Transverse colon (tissue), 4 donors: ENCODE measurements around the gene NR1H3. TPM values are rescaled to one million over a fixed set of nuclear protein-coding genes. Genes with fewer than 3 reads are reported as not detected.

Experiments
- DNase-seq: peaks from one replicate; pipeline ENCODE4 v3.0.0-alpha.2; 2019
- H3K27ac ChIP-seq, 4 donors: fragments of 200-600 bp; sonication (generic); 2 replicates each; pipeline ENCODE4 v1.5.1; 2016 to 2018; ENCODE audit warnings: inconsistent platforms in 4 of 4
- H3K27me3 ChIP-seq: fragments of 200-600 bp; sonication (generic); 2 replicates; pipeline ENCODE4 v1.5.1; 2017; ENCODE audit warnings: inconsistent platforms
- H3K36me3 ChIP-seq, 4 donors: fragments of 200-600 bp; sonication (generic); 2 replicates each; pipeline ENCODE4 v1.5.1; 2017 to 2019; ENCODE audit warnings: inconsistent platforms in 4 of 4
- H3K4me1 ChIP-seq, 4 donors: fragments of 200-600 bp; sonication (generic); 2 replicates each; pipeline ENCODE4 v1.5.1; 2017 to 2020; ENCODE audit warnings: inconsistent platforms in 4 of 4
- H3K4me3 ChIP-seq, 4 donors: fragments of 200-600 bp; sonication (generic); 1 replicate in 1 of 4; 2 replicates in 3 of 4; pipeline versions ENCODE4 v1.5.1 to v1.6.1; 2017 to 2019; ENCODE audit warnings: inconsistent platforms in 4 of 4
- H3K9me3 ChIP-seq, 2 donors: fragments of 200-600 bp; sonication (generic); 2 replicates each; pipeline ENCODE4 v1.5.1; 2017 to 2019; ENCODE audit warnings: inconsistent platforms in 2 of 2
- EP300 ChIP-seq: sonication (generic); formaldehyde crosslinking; IDR thresholded peaks from one replicate; pipeline ENCODE4 v1.6.1; 2017; ENCODE audit warnings: antibody characterized with exemption, low read depth
- POLR2A ChIP-seq: fragments of 450-650 bp; IDR thresholded peaks from one replicate; pipeline ENCODE4 v1.6.1; 2016; ENCODE audit warnings: antibody characterized with exemption, mild to moderate bottlenecking, moderate library complexity
- POLR2AphosphoS5 ChIP-seq, 3 donors: sonication (generic); formaldehyde crosslinking; IDR thresholded peaks; one replicate each; pipeline ENCODE4 v1.6.1; 2016; ENCODE audit warnings: antibody characterized with exemption in 3 of 3
- WGBS, 2 donors: methylation state at CpG; one replicate each; pipeline ENCODE4 v1.1.5; 2018; ENCODE audit warnings: low coverage in 1 of 2; 5-methylcytosine and 5-hydroxymethylcytosine counted together
- in situ Hi-C, 4 donors: fragments of 200-750 bp; cut with MboI; loops; one replicate each; pipeline versions ENCODE4 v1.15.0 to v1.15.1; 2017; ENCODE audit warnings: low sequenced_read_pairs in 3 of 4, low pct_ligation_motif_present in 1 of 4, low pct_unique_long_range_greater_than_20kb in 1 of 4
- intact Hi-C: fragments of 100-400 bp; cut with DNase I; formaldehyde crosslinking; loops from one replicate; pipeline ENCODE4 v1.15.1; 2023; ENCODE audit warnings: low total_unique reads
- total RNA-seq, 4 donors: library from RNA; depleted of rRNA; stranded (reverse); fragments of >200 nt; gene quantifications; one replicate each; pipeline ENCODE4 v1.1.0, GENCODE V29; 2016
- TF ChIP-seq, protein P1 (sequence below), 5 experiments: fragments of 200-600 bp in 3 of 5; fragments of 450-650 bp in 2 of 5; sonication (generic) in 3 of 5; IDR thresholded peaks; 1 replicate in 2 of 5; 2 replicates in 3 of 5; pipeline ENCODE4 v1.5.1; 2016 to 2017; ENCODE audit warnings: antibody characterized with exemption in 5 of 5, inconsistent platforms in 3 of 5, mild to moderate bottlenecking in 2 of 5, moderate library complexity in 1 of 5

The NR1H3 gene
- total RNA-seq, 4 donors from 2014 or later = 28.7 to 124 (median 113) TPM

DNA sequence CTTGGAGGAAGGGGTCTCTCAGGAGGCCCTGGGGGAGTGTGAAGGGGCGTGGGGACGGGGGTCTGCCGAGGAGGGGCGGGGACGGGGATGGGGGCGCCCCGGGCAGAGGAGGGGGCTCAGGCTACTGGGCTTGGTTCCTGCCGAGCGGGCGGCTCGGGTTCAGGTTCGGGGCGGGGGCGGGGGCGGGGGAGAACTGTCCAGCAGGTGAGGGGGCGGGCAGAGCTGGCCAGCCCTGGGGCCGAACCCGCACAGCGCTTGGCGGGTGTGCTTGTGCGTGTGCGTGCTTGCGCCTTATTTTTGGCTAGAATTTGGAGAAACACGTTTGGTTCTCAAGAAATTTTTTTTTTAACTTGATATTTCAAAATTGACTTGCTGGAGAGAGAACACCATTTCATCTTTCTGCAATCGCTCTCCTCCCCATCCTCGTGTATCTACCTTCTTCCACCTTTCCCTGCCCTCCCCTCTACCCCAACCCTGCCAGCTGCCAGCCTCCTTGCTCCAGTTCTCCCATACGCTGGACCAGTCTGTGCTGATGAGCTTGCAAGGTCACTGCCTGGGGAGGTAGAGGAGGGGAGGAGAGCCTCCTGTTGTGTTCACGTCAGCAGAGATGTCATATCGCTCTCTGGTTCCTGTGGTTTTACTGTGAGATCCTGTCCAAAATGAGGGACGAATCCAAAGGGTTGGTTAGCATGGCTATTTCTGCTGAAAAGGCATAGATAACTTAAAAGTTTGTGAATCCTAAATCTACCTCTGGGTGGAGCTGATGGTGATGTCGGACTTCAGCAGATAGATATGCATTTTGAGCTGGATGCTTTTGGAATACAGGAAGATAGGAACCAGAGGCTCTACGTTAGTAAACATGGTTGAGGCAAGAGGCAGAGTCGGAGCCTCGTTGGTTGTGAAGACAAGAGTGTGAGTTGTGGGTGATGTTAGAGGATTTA, 12.8 kb downstream of the NR1H3 start:
- peak in 2 of 3 donors; percentile 13 to 19 for TF ChIP-seq POLR2AphosphoS5 (IDR thresholded peaks at IDR 0.05)
- no peak for TF ChIP-seq POLR2A
- no peaks in the 10 kb centered on the region for H3K9me3 ChIP-seq
- H3K27ac ChIP-seq = peak overlapping the region; percentile 94 to 98 (median 97)
- peaks cover 0 to 14% (median 7%) of the 10 kb centered on the region in 4 donors for H3K36me3 ChIP-seq
- peaks cover 26 to 42% (median 36%) of the 10 kb centered on the region in 4 donors for H3K4me1 ChIP-seq
- intact Hi-C loops (loop anchor here (10.0 kb wide), 1 partner anchor 74 kb away; no protein-coding TSS in a partner anchor), in situ Hi-C loops (no loop called here)
- peak; percentile 34 for DNase-seq
- no peaks in the 10 kb centered on the region for H3K27me3 ChIP-seq
- peak overlapping the region; percentile 63 to 95 (median 88) for H3K4me3 ChIP-seq
- WGBS, 2 donors = 2 to 5% methylated on average over 12 to 19 of the region's 34 CpGs

DNA sequence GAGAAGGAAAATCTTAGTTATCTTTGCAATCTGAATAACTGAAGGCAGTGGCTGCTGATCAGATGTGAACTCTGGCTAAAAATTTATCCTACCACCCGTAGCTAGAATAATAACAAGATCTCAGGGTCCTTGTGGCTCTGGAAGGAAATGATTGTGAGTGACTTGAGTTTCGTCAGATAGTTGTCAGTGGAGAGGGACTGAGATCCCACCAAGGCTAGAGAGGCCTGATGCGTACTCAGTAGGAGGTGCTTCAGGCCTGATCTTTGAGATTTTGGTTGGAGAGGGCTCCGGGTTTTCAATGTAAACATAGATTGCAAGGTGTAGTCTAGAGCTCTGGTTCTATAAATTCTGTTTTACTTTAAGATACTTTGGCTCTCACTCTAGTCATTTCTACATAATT, 13.5 kb downstream of the NR1H3 start:
- in situ Hi-C loops = no loop called here
- peak overlapping the region; percentile 94 to 98 (median 97) for H3K27ac ChIP-seq
- intact Hi-C loops = loop anchor here (10.0 kb wide), 1 partner anchor 73 kb away; no protein-coding TSS in a partner anchor
- TF ChIP-seq, protein P1, sequence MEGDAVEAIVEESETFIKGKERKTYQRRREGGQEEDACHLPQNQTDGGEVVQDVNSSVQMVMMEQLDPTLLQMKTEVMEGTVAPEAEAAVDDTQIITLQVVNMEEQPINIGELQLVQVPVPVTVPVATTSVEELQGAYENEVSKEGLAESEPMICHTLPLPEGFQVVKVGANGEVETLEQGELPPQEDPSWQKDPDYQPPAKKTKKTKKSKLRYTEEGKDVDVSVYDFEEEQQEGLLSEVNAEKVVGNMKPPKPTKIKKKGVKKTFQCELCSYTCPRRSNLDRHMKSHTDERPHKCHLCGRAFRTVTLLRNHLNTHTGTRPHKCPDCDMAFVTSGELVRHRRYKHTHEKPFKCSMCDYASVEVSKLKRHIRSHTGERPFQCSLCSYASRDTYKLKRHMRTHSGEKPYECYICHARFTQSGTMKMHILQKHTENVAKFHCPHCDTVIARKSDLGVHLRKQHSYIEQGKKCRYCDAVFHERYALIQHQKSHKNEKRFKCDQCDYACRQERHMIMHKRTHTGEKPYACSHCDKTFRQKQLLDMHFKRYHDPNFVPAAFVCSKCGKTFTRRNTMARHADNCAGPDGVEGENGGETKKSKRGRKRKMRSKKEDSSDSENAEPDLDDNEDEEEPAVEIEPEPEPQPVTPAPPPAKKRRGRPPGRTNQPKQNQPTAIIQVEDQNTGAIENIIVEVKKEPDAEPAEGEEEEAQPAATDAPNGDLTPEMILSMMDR (IDR thresholded peaks at IDR 0.05) = no peak
- TF ChIP-seq POLR2A (no peak), EP300 (no peak), POLR2AphosphoS5 (IDR thresholded peaks at IDR 0.05) (no peak)
- DNase-seq = no peak
- no peaks in the 10 kb centered on the region for H3K27me3 ChIP-seq
- peaks cover 26 to 42% (median 35%) of the 10 kb centered on the region in 4 donors for H3K4me1 ChIP-seq
- no peaks in the 10 kb centered on the region for H3K9me3 ChIP-seq
- 34 to 41% methylated on average over 3 to 4 of the region's 4 CpGs for WGBS, 2 donors
- H3K4me3 ChIP-seq = peak overlapping the region in 1 of 4 donors; percentile 87
- H3K36me3 ChIP-seq = peaks cover 0 to 21% (median 11%) of the 10 kb centered on the region in 4 donors

DNA sequence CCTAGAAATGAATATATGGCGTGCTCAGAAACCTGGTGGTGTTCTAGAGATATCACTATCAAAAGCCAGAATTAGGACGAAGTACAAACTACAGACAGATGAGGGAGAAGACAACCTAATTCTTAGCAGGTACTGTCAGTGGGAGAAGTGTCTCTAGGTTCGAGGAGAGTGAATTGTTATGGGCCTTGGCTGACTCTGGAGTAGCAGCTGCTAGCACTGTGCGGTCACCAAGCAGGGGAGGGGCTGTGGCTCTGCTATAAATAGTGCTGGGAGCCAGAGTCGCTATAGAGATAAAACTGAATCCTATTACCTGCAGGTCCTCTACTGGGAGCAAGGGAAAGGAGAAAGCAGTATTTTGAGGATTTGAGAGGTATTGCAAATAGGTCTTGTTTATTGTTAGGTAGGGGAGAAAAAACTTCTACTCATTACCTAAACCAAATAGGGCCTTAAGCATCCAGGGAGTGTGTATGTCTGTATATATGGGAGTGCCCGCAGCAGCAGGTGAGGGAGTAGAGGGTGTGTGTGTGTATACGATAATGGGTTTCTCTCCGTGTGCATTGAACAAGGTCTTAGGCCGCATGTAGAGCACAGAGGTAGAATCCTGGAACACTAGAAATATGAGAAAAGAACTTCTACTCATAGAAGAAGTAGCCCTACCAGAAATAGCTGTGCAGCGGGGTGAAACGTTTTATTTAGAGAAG, 14.3 kb downstream of the NR1H3 start:
- DNase-seq = peak; percentile 60
- Histone ChIP-seq H3K9me3 (no peaks in the 10 kb centered on the region), H3K27ac (peak overlapping the region; percentile 94 to 98 (median 97)), H3K36me3 (peaks cover 0 to 29% (median 14%) of the 10 kb centered on the region in 4 donors), H3K4me1 (peaks cover 26 to 42% (median 35%) of the 10 kb centered on the region in 4 donors), H3K4me3 (no peak overlapping the region), H3K27me3 (no peaks in the 10 kb centered on the region)
- in situ Hi-C loops (no loop called here), intact Hi-C loops (loop anchor here (10.0 kb wide), 1 partner anchor 73 kb away; no protein-coding TSS in a partner anchor)
- TF ChIP-seq, protein P1 (IDR thresholded peaks at IDR 0.05) = no peak
- no peak for TF ChIP-seq POLR2AphosphoS5 (IDR thresholded peaks at IDR 0.05)
- no peak for TF ChIP-seq EP300
- no peak for TF ChIP-seq POLR2A
- WGBS, 2 donors = 41 to 64% methylated on average over 7 to 11 of the region's 11 CpGs

DNA sequence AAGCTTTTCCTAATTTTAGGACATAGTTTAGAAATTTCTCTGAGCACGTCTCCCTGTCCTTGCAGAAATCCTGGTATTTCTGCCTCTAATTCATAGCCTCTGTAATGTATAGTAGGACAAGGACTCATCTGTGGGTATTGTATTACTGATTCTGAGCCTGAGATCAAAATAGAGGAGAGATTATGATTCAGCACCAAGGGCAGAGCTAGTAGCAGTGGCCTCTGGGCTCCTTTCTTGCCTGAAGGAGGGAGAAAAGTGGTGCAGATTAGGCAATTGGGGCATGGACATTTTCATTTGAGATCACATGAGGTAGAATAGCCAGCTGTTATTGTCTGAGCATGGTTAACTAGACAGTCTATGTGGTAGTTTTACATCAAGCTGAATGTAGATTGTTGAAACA, 14.9 kb downstream of the NR1H3 start:
- Histone ChIP-seq H3K36me3 (peaks cover 0 to 35% (median 17%) of the 10 kb centered on the region in 4 donors), H3K9me3 (no peaks in the 10 kb centered on the region), H3K4me1 (peaks cover 26 to 42% (median 35%) of the 10 kb centered on the region in 4 donors), H3K27me3 (no peaks in the 10 kb centered on the region), H3K27ac (peak overlapping the region; percentile 94 to 98 (median 97)), H3K4me3 (no peak overlapping the region)
- no peak for TF ChIP-seq POLR2A
- WGBS, 2 donors = 0% methylated on average over 1 of the region's 1 CpG
- DNase-seq = no peak
- intact Hi-C loops = loop anchor here (10.0 kb wide), 1 partner anchor 72 kb away; no protein-coding TSS in a partner anchor
- in situ Hi-C loops = no loop called here
